IMR-90 (cell line): ENCODE measurements around the gene NLRC3. TPM values are rescaled to one million over a fixed set of nuclear protein-coding genes. Genes with fewer than 3 reads are reported as not detected.

Source experiments
- ATAC-seq: fragments of 200-7000 bp; cut with Tn5 transposase; 2 replicates; pipeline ENCODE4 v1.9.1; 2020; ENCODE audit warnings: low read depth, mild to moderate bottlenecking, moderate library complexity
- BruUV-seq: library from RNA; stranded (reverse); fragments of 400-500 nt; replicated peaks from 2 replicates; lab custom pipeline; 2021; lab: Mats Ljungman, UMichigan
- CTCF ChIA-PET: fragments of 300-600 bp; formaldehyde crosslinking; extraction: SDS; loops from one replicate; lab custom pipeline; 2021; ENCODE audit warnings: antibody characterized with exemption; lab: Yijun Ruan, JAX
- POLR2A ChIA-PET: fragments of 300-600 bp; sonication (Branson Sonifier 250); formaldehyde crosslinking; loops from one replicate; lab custom pipeline; 2022; ENCODE audit warnings: antibody characterized with exemption; ENCODE audit not compliant: unreplicated experiment; lab: Charles Lee
- DNase-seq: peaks from one replicate; pipeline ENCODE4 v3.0.0; 2013
- H2AFZ ChIP-seq: replicated peaks from 2 replicates; pipeline ENCODE3; 2013; ENCODE audit warnings: low read length, mild to moderate bottlenecking; ENCODE audit not compliant: poor library complexity
- H2AK5ac ChIP-seq: 2 replicates; pipeline ENCODE4 v1.6.1; 2013; ENCODE audit warnings: low read depth, low read length, inconsistent platforms
- H2AK9ac ChIP-seq: replicated peaks from 2 replicates; pipeline ENCODE3; 2013; ENCODE audit warnings: mild to moderate bottlenecking, low read depth, low read length, moderate library complexity; ENCODE audit not compliant: poor library complexity
- H2BK120ac ChIP-seq: 2 replicates; pipeline ENCODE4 v1.6.1; 2013; ENCODE audit warnings: low read depth, low read length, inconsistent platforms
- H2BK15ac ChIP-seq: 3 replicates; pipeline ENCODE4 v1.6.1; 2013; ENCODE audit warnings: low read depth, low read length, inconsistent platforms
- H2BK20ac ChIP-seq: 2 replicates; pipeline ENCODE4 v1.6.1; 2013; ENCODE audit warnings: low read depth, mild to moderate bottlenecking, inconsistent platforms, low read length, moderate library complexity
- H2BK5ac ChIP-seq: 2 replicates; pipeline ENCODE4 v1.6.1; 2013; ENCODE audit warnings: mild to moderate bottlenecking, low read depth, low read length, inconsistent platforms; ENCODE audit not compliant: poor library complexity, severe bottlenecking
- H3K14ac ChIP-seq: replicated peaks from 2 replicates; pipeline ENCODE4 v1.6.1; 2013; ENCODE audit warnings: low read depth, low read length, inconsistent platforms
- H3K18ac ChIP-seq: 2 replicates; pipeline ENCODE4 v1.6.1; 2013; ENCODE audit warnings: low read depth, low read length, control low read depth
- H3K23ac ChIP-seq: 2 replicates; pipeline ENCODE4 v1.6.1; 2013; ENCODE audit warnings: low read depth, low read length, inconsistent platforms
- H3K27ac ChIP-seq: 2 replicates; pipeline ENCODE4 v1.5.1; 2013; ENCODE audit warnings: mild to moderate bottlenecking, control low read depth, low read length; ENCODE audit not compliant: insufficient read depth
- H3K27me3 ChIP-seq: 2 replicates; pipeline ENCODE4 v1.6.1; 2013; ENCODE audit warnings: low read length; ENCODE audit not compliant: control insufficient read depth, insufficient read depth
- H3K36me3 ChIP-seq: 2 replicates; pipeline ENCODE4 v1.6.1; 2013; ENCODE audit warnings: low read length, mixed read lengths; ENCODE audit not compliant: control insufficient read depth, insufficient read depth
- H3K4ac ChIP-seq: 2 replicates; pipeline ENCODE4 v1.6.1; 2013; ENCODE audit warnings: low read depth, low read length, inconsistent platforms
- H3K4me1 ChIP-seq: 2 replicates; pipeline ENCODE4 v1.6.1; 2013; ENCODE audit warnings: low read length, mixed read lengths; ENCODE audit not compliant: control insufficient read depth, insufficient read depth
- H3K4me2 ChIP-seq: 2 replicates; pipeline ENCODE4 v1.6.1; 2013; ENCODE audit warnings: low read depth, mild to moderate bottlenecking, control low read depth, low read length, moderate library complexity
- H3K4me3 ChIP-seq: 2 replicates; pipeline ENCODE4 v1.5.1; 2013; ENCODE audit warnings: low read depth, mild to moderate bottlenecking, control low read depth, low read length, moderate library complexity; ENCODE audit not compliant: insufficient read depth
- H3K56ac ChIP-seq: 2 replicates; pipeline ENCODE4 v1.6.1; 2013; ENCODE audit warnings: low read length, inconsistent platforms; ENCODE audit not compliant: insufficient read depth; ENCODE audit errors: extremely low read depth
- H3K79me1 ChIP-seq, 2 experiments: 2 replicates each; pipeline ENCODE4 v1.6.1; 2013; ENCODE audit warnings: low read length in 2 of 2, inconsistent platforms in 1 of 2, low read depth in 1 of 2
- H3K9ac ChIP-seq: 2 replicates; pipeline ENCODE4 v1.6.1; 2013; ENCODE audit warnings: low read depth, low read length, control low read depth
- H3K9me1 ChIP-seq: 2 replicates; pipeline ENCODE4 v1.6.1; 2013; ENCODE audit warnings: low read length, inconsistent platforms; ENCODE audit not compliant: insufficient read depth
- H3K9me3 ChIP-seq: 2 replicates; pipeline ENCODE4 v1.6.1; 2013; ENCODE audit warnings: low read length; ENCODE audit not compliant: control insufficient read depth, insufficient read depth
- H4K20me1 ChIP-seq: 2 replicates; pipeline ENCODE4 v1.6.1; 2013; ENCODE audit warnings: low read length, inconsistent platforms; ENCODE audit not compliant: insufficient read depth
- H4K5ac ChIP-seq: 2 replicates; pipeline ENCODE4 v1.6.1; 2013; ENCODE audit warnings: mild to moderate bottlenecking, low read depth, low read length, control low read depth
- H4K8ac ChIP-seq, 2 experiments: 2 replicates each; pipeline ENCODE4 v1.6.1; 2013; ENCODE audit warnings: low read depth in 2 of 2, low read length in 2 of 2, control low read depth in 1 of 2, inconsistent platforms in 1 of 2
- H4K91ac ChIP-seq: 2 replicates; pipeline ENCODE4 v1.6.1; 2013; ENCODE audit warnings: low read depth, low read length, inconsistent platforms; ENCODE audit not compliant: insufficient read depth
- CEBPB ChIP-seq: IDR thresholded peaks from 2 replicates; pipeline ENCODE4 v1.6.1; 2012; ENCODE audit warnings: low read depth, low read length, improper control_type of control experiment
- CTCF ChIP-seq: conservative IDR thresholded peaks from 2 replicates; pipeline ENCODE4 v1.5.1; 2012; ENCODE audit warnings: mild to moderate bottlenecking, low read depth, low read length, improper control_type of control experiment
- POLR2A ChIP-seq: IDR thresholded peaks from 2 replicates; pipeline ENCODE4 v1.6.1; 2012; ENCODE audit warnings: mild to moderate bottlenecking, low read depth, low read length
- RFX5 ChIP-seq: IDR thresholded peaks from 2 replicates; pipeline ENCODE4 v1.8.0; 2012; ENCODE audit warnings: low read depth, mild to moderate bottlenecking, low read length, moderate library complexity
- WGBS, 2 experiments: methylation state at CpG; one replicate each; pipeline versions ENCODE4 v1.1.5 to v1.1.7; 2013; ENCODE audit warnings: missing lambda C conversion rate in 2 of 2; ENCODE audit not compliant: insufficient read length in 1 of 2; ENCODE audit errors: extremely low coverage in 2 of 2; 5-methylcytosine and 5-hydroxymethylcytosine counted together
- dilution Hi-C: fragments of 300-500 bp; cut with HindIII; formaldehyde crosslinking; loops from one replicate; pipeline ENCODE4 v1.14.3; 2018; ENCODE audit warnings: low sequenced_read_pairs; ENCODE audit not compliant: unreplicated experiment
- in situ Hi-C: fragments of 300-500 bp; cut with MboI; formaldehyde crosslinking; loops from 3 replicates; pipeline ENCODE4 v1.14.3; 2019; ENCODE audit warnings: low sequenced_read_pairs, inconsistent platforms, mixed read lengths
- intact Hi-C: fragments of 100-400 bp; cut with micrococcal nuclease; formaldehyde crosslinking; loops from 2 replicates; pipeline ENCODE4 v1.10.0; 2022
- polyA plus RNA-seq, 3 experiments: library from polyadenylated mRNA; depleted of rRNA; stranded (reverse); fragments of >200 nt; gene quantifications; 2 replicates each; pipeline ENCODE4 v1.2.3, GENCODE V29; 2012; ENCODE audit warnings: low replicate concordance in 1 of 3
- total RNA-seq: library from RNA; depleted of rRNA; stranded (reverse); fragments of >200 nt; gene quantifications from 2 replicates; pipeline ENCODE4 v1.2.3, GENCODE V29; 2012

The NLRC3 gene
- total and polyA plus RNA-seq, 2 of the 4 experiments (the other 2 are of a cell fraction), result not detected

DNA sequence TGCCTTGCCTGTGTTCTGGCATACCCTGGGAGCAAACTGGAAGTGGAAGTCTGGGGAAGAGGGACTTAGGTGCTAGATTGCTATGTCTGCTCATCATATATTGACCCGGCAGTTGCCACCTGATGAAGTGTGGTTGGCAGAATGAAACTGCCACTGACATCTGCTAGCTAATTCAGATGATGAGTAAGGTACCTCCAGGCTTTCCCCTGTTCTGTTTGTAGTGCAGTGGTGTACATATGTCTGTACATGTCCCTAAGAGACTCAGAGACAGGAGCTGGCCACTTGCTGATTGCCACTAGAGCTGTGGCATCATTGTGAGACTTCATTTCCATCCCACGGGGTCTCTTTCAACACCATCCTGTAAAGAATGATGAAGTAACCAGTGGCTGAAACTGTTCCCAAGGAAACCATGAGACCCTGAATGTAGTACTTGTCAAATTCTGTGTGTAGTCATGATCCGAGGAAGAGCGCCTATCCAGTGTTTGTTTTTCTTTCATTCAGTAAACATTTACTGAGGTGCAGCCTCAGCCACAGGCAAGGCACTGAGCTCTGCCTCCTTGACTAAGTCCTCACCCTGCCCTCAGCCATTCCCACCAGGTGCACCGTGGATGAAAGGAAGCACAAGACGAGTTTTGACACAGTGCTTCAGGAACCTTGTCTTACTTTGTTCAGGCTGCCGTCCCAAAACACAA, 63.2 kb downstream of the NLRC3 start:
- no peak overlapping the region for H2BK20ac ChIP-seq
- TF ChIP-seq CTCF (no peak), CEBPB (peak; percentile 60), POLR2A (no peak), RFX5 (no peak)
- POLR2A ChIA-PET, result no interaction called here
- no peaks in the 10 kb centered on the region for H3K27me3 ChIP-seq
- peak overlapping the region; percentile 15 for H3K4me2 ChIP-seq
- H3K9me3 ChIP-seq, result no peaks in the 10 kb centered on the region
- H3K4me1 ChIP-seq, result peaks cover 12% of the 10 kb centered on the region
- peaks cover 42% of the 10 kb centered on the region for H3K36me3 ChIP-seq
- H3K23ac ChIP-seq, result no peak overlapping the region; the same call in 1 of the 2 replicates
- H2BK120ac ChIP-seq, result peak overlapping the region; percentile 17; the same call in 1 of the 2 replicates
- no peak overlapping the region for H2AFZ ChIP-seq
- in situ Hi-C loops (no loop called here), intact Hi-C loops (no loop called here), dilution Hi-C loops (no loop called here)
- 0 out of 2 replicates have a peak overlapping the region, but pooled peaks have one; percentile 4 for H3K4ac ChIP-seq
- ATAC-seq (peak; percentile 72), DNase-seq (peak; percentile 50)
- peaks cover 9% of the 10 kb centered on the region; the same call in 1 of the 2 replicates for H4K20me1 ChIP-seq
- no peak overlapping the region for H2BK15ac ChIP-seq
- H3K4me3 ChIP-seq, result no peak overlapping the region
- peak overlapping the region; percentile 52; the same call in 1 of the 2 replicates for H3K27ac ChIP-seq
- H4K5ac ChIP-seq, result no peak overlapping the region
- no peak overlapping the region for H3K56ac ChIP-seq
- WGBS, 2 experiments, result 100% methylated on average over 1 of the region's 7 CpGs; no CpG with 5 or more reads in 1 of the 2 experiments
- H3K9ac ChIP-seq, result no peak overlapping the region
- H3K18ac ChIP-seq, result no peak overlapping the region
- H4K91ac ChIP-seq, result no peak overlapping the region
- CTCF ChIA-PET, result interaction anchor here (0.9 kb wide), 1 partner anchor 14 kb away, joined by 3 read pairs; the partner anchor contains the start of gene CLUAP1
- no peak overlapping the region; a peak in 1 of 4 replicates for H4K8ac ChIP-seq
- BruUV-seq, result no TSS peak
- peak overlapping the region; percentile 16 for H2BK5ac ChIP-seq
- H3K79me1 ChIP-seq, result peaks cover 0 to 3% of the 10 kb centered on the region in 2 experiments; a peak in 1 of 4 replicates
- peaks cover 15% of the 10 kb centered on the region for H3K9me1 ChIP-seq
- H2AK5ac ChIP-seq, result peak overlapping the region; percentile 10
- no peak overlapping the region for H3K14ac ChIP-seq
- no peak overlapping the region for H2AK9ac ChIP-seq
